H1 (cell line): ENCODE data around the gene ENPEP. TPM values are rescaled to one million over a fixed set of nuclear protein-coding genes. Genes with fewer than 3 reads are reported as not detected.
"Not testable (repeated sequence)": the region's sequence is repeated elsewhere in the genome, so short reads cannot be mapped to it uniquely, and the experiment has no call there.

Source experiments
- CTCF ChIA-PET: fragments of 300-600 bp; sonication (Branson Sonifier 250); formaldehyde crosslinking; loops from one replicate; lab custom pipeline; 2021; ENCODE audit not compliant: partially characterized antibody; lab: Charles Lee
- POLR2A ChIA-PET: fragments of 300-600 bp; sonication (Branson Sonifier 250); formaldehyde crosslinking; loops from one replicate; lab custom pipeline; 2021; ENCODE audit warnings: inconsistent platforms; ENCODE audit not compliant: partially characterized antibody; lab: Charles Lee
- DNase-seq, 2 experiments: peaks; one replicate each; pipeline versions ENCODE4 v3.0.0 to v3.0.0-alpha.2; 2010 to 2022; ENCODE audit warnings: low spot score in 2 of 2, low read depth in 1 of 2, mixed read lengths in 1 of 2
- FAIRE-seq: peaks from 2 replicates; lab custom pipeline; 2011; peaks lifted over from hg19 to GRCh38; lab: Jason Lieb, UNC
- H2AFZ ChIP-seq: 2 replicates; pipeline ENCODE4 v1.8.1; 2012; ENCODE audit warnings: low read length, inconsistent platforms
- H2AK5ac ChIP-seq: 2 replicates; pipeline ENCODE4 v1.6.1; 2013; ENCODE audit warnings: low read depth, low read length
- H2BK120ac ChIP-seq: replicated peaks from 2 replicates; pipeline ENCODE3; 2013; ENCODE audit warnings: low read depth, low read length, inconsistent platforms
- H2BK12ac ChIP-seq: 2 replicates; pipeline ENCODE4 v1.6.1; 2013; ENCODE audit warnings: low read depth, low read length
- H2BK15ac ChIP-seq: 2 replicates; pipeline ENCODE4 v1.6.1; 2013; ENCODE audit warnings: low read length
- H2BK20ac ChIP-seq: 2 replicates; pipeline ENCODE4 v1.6.1; 2013; ENCODE audit warnings: low read length
- H2BK5ac ChIP-seq: 2 replicates; pipeline ENCODE4 v1.6.1; 2013; ENCODE audit warnings: low read depth, low read length
- H3K14ac ChIP-seq: 2 replicates; pipeline ENCODE4 v1.6.1; 2013; ENCODE audit warnings: inconsistent platforms; ENCODE audit not compliant: insufficient read length
- H3K18ac ChIP-seq: 2 replicates; pipeline ENCODE4 v1.6.1; 2013; ENCODE audit warnings: low read length; ENCODE audit errors: extremely low read depth
- H3K23ac ChIP-seq: 2 replicates; pipeline ENCODE4 v1.6.1; 2013; ENCODE audit warnings: inconsistent platforms; ENCODE audit not compliant: insufficient read length
- H3K23me2 ChIP-seq: 2 replicates; pipeline ENCODE4 v1.6.1; 2013; ENCODE audit warnings: low read depth, low read length
- H3K27ac ChIP-seq: 2 replicates; pipeline ENCODE4 v1.6.1; 2011; ENCODE audit warnings: low read depth, low read length, inconsistent platforms
- H3K27me3 ChIP-seq, 4 experiments: replicated peaks in 1 of 4; 1 replicate in 1 of 4; 2 replicates in 3 of 4; pipeline versions ENCODE4 v1.6.1 to v1.8.1; 2011 to 2013; ENCODE audit warnings: low read length in 3 of 4, mild to moderate bottlenecking in 3 of 4, inconsistent platforms in 2 of 4, mixed read lengths in 2 of 4, moderate library complexity in 1 of 4; ENCODE audit not compliant: control insufficient read depth in 3 of 4, insufficient read depth in 3 of 4; ENCODE audit errors: extremely low read depth in 1 of 4
- H3K36me3 ChIP-seq, 4 experiments: 2 replicates each; pipeline versions ENCODE4 v1.6.1 to v1.8.1; 2011 to 2013; ENCODE audit warnings: mild to moderate bottlenecking in 4 of 4, low read length in 3 of 4, moderate library complexity in 2 of 4, control low read depth in 1 of 4, inconsistent platforms in 1 of 4; ENCODE audit not compliant: insufficient read depth in 4 of 4, control insufficient read depth in 2 of 4
- H3K4ac ChIP-seq: replicated peaks from 2 replicates; pipeline ENCODE3; 2013; ENCODE audit warnings: low read length, low read depth, mixed read lengths, inconsistent platforms; ENCODE audit not compliant: insufficient read length
- H3K4me1 ChIP-seq, 4 experiments: replicated peaks in 1 of 4; 1 replicate in 1 of 4; 2 replicates in 3 of 4; pipeline versions ENCODE4 v1.6.1 to v1.8.1; 2011 to 2013; ENCODE audit warnings: low read length in 3 of 4, inconsistent platforms in 2 of 4, mixed read lengths in 1 of 4; ENCODE audit not compliant: insufficient read depth in 4 of 4, control insufficient read depth in 3 of 4
- H3K4me2 ChIP-seq, 2 experiments: 2 replicates each; pipeline versions ENCODE4 v1.6.1 to v1.8.1; 2011 to 2013; ENCODE audit warnings: low read depth in 2 of 2, low read length in 2 of 2, control low read depth in 1 of 2, inconsistent platforms in 1 of 2, mild to moderate bottlenecking in 1 of 2; ENCODE audit not compliant: insufficient read depth in 1 of 2
- H3K4me3 ChIP-seq, 4 experiments: fragments of 200-600, 300-600 bp in 1 of 4; sonication (generic), shearing (Covaris generic), sonication (Bioruptor Twin) in 1 of 4; 2 replicates each; pipeline versions ENCODE4 v1.5.1 to v1.8.1; 2011 to 2016; ENCODE audit warnings: low read length in 4 of 4, low read depth in 3 of 4, control low read depth in 2 of 4, inconsistent platforms in 2 of 4, mild to moderate bottlenecking in 2 of 4, mixed read lengths in 1 of 4, moderate library complexity in 1 of 4; ENCODE audit not compliant: insufficient read depth in 2 of 4; ENCODE audit errors: extremely low read depth in 1 of 4
- H3K56ac ChIP-seq: replicated peaks from 2 replicates; pipeline ENCODE3; 2013; ENCODE audit warnings: low read depth, mild to moderate bottlenecking, mixed read lengths, low read length, inconsistent platforms; ENCODE audit not compliant: insufficient read length
- H3K79me1 ChIP-seq: 2 replicates; pipeline ENCODE4 v1.6.1; 2013; ENCODE audit warnings: low read depth, low read length, control low read depth
- H3K79me2 ChIP-seq, 2 experiments: 2 replicates each; pipeline versions ENCODE4 v1.6.1 to v1.8.1; 2012 to 2013; ENCODE audit warnings: low read length in 2 of 2, mild to moderate bottlenecking in 2 of 2, inconsistent platforms in 1 of 2; ENCODE audit not compliant: insufficient read depth in 2 of 2, control insufficient read depth in 1 of 2
- H3K9ac ChIP-seq, 4 experiments: replicated peaks in 1 of 4; 1 replicate in 1 of 4; 2 replicates in 3 of 4; pipeline versions ENCODE4 v1.6.1 to v1.8.1; 2011 to 2013; ENCODE audit warnings: low read depth in 3 of 4, low read length in 3 of 4, control low read depth in 2 of 4, mild to moderate bottlenecking in 2 of 4, moderate library complexity in 2 of 4, inconsistent platforms in 1 of 4; ENCODE audit errors: extremely low read depth in 1 of 4
- H3K9me3 ChIP-seq, 2 experiments: 2 replicates each; pipeline versions ENCODE4 v1.6.1 to v1.8.1; 2012 to 2013; ENCODE audit warnings: mild to moderate bottlenecking in 2 of 2, moderate library complexity in 2 of 2, control low read depth in 1 of 2, inconsistent platforms in 1 of 2, low read depth in 1 of 2, low read length in 1 of 2, mixed read lengths in 1 of 2; ENCODE audit not compliant: insufficient read depth in 2 of 2
- H4K20me1 ChIP-seq, 2 experiments: replicated peaks in 1 of 2; 2 replicates each; pipeline versions ENCODE3 to v1.8.1; 2011 to 2013; ENCODE audit warnings: inconsistent platforms in 2 of 2, low read length in 2 of 2, mild to moderate bottlenecking in 1 of 2; ENCODE audit not compliant: insufficient read depth in 2 of 2, control insufficient read depth in 1 of 2
- H4K5ac ChIP-seq: 2 replicates; pipeline ENCODE4 v1.6.1; 2013; ENCODE audit warnings: low read length, low read depth, mixed read lengths, inconsistent platforms; ENCODE audit not compliant: insufficient read length
- H4K8ac ChIP-seq: 2 replicates; pipeline ENCODE4 v1.8.0; 2013; ENCODE audit warnings: mild to moderate bottlenecking, moderate library complexity, low read length, inconsistent platforms; ENCODE audit not compliant: insufficient read depth; ENCODE audit errors: extremely low read depth
- H4K91ac ChIP-seq: replicated peaks from 2 replicates; pipeline ENCODE3; 2013; ENCODE audit warnings: low read length, mixed read lengths, inconsistent platforms; ENCODE audit not compliant: insufficient read length
- WGBS, 2 experiments: shearing (Covaris generic) in 1 of 2; methylation state at CpG; one replicate each; pipeline versions ENCODE4 v1.1.6 to v1.1.7; 2013 to 2015; ENCODE audit warnings: low lambda C conversion rate in 2 of 2, mixed read lengths in 2 of 2, inconsistent platforms in 1 of 2, low coverage in 1 of 2, missing lambda C conversion rate in 1 of 2; ENCODE audit not compliant: insufficient replicate concordance in 2 of 2, insufficient coverage in 1 of 2, insufficient read length in 1 of 2; ENCODE audit errors: extremely low coverage in 1 of 2, missing lambda C conversion rate in 1 of 2; 5-methylcytosine and 5-hydroxymethylcytosine counted together
- polyA plus RNA-seq, 7 experiments: library from polyadenylated mRNA; depleted of rRNA in 3 of 7; stranded (reverse) in 5 of 7; unstranded in 2 of 7; fragments of >200 nt in 5 of 7; fragments of 200-250 nt in 2 of 7; gene quantifications; 1 replicate in 5 of 7; 2 replicates in 1 of 7; 4 replicates in 1 of 7; pipeline versions ENCODE4 v1.2.1 to v1.2.3, GENCODE V29; 2011 to 2013; ENCODE audit warnings: missing spikeins in 2 of 7, mixed read lengths in 2 of 7
- total RNA-seq: library from RNA; stranded (reverse); fragmentation: NEBNext Ultra II Directional; extraction: Animal tissue kit (Norgen Biotek cat#: 25700); gene quantifications from 2 replicates; pipeline ENCODE4 v1.2.1, GENCODE V29; 2021

The ENPEP gene
- total and polyA plus RNA-seq, 2 of the 8 experiments (the other 6 are each of a cell fraction or from before 2014, with no cell fraction given): 0.09 to 0.61 TPM

- CTCF ChIA-PET: interaction anchor here (1.8 kb wide), 1 partner anchor 70 kb away, joined by 4 read pairs; no protein-coding TSS in a partner anchor
- H3K27ac ChIP-seq, H3K23me2 ChIP-seq, H3K18ac ChIP-seq, H4K5ac ChIP-seq, H3K79me2 ChIP-seq, H2BK120ac ChIP-seq, POLR2A ChIA-PET, H3K9ac ChIP-seq, H3K4me3 ChIP-seq, H4K8ac ChIP-seq, H3K4me1 ChIP-seq, FAIRE-seq, H3K36me3 ChIP-seq, H3K27me3 ChIP-seq, H3K14ac ChIP-seq, H2BK15ac ChIP-seq, H4K91ac ChIP-seq, DNase-seq, H2AFZ ChIP-seq, H2BK20ac ChIP-seq, H2BK12ac ChIP-seq, H3K4me2 ChIP-seq, H3K56ac ChIP-seq, H4K20me1 ChIP-seq, H2BK5ac ChIP-seq, H3K79me1 ChIP-seq, H3K9me3 ChIP-seq, H3K4ac ChIP-seq, H2AK5ac ChIP-seq, H3K23ac ChIP-seq: not testable (repeated sequence)
- WGBS, 2 experiments: 100% methylated on average over 1 of the region's 1 CpG; no CpG with 5 or more reads in 1 of the 2 experiments
These were observed 36.7 kb upstream of the ENPEP start for GRCh38 chr4:110439209-110439608.
